HepG2 (cell line): Measurements from ENCODE around the gene CHRNG. TPM values are rescaled to one million over a fixed set of nuclear protein-coding genes. Genes with fewer than 3 reads are reported as not detected.

Source experiments
- ATAC-seq: fragments of 200-7000 bp; cut with Tn5 transposase; 3 replicates; pipeline ENCODE4 v1.9.1; 2020; ENCODE audit warnings: mild to moderate bottlenecking, moderate library complexity
- BruUV-seq: library from RNA; stranded (reverse); fragments of 400-500 nt; replicated peaks from 2 replicates; lab custom pipeline; 2021; lab: Mats Ljungman, UMichigan
- CTCF ChIA-PET: fragments of 300-600 bp; formaldehyde crosslinking; extraction: SDS; loops from one replicate; lab custom pipeline; 2021; ENCODE audit warnings: low total read pairs, inconsistent platforms, low intra/inter-chr PET ratio; lab: Yijun Ruan, JAX
- POLR2A ChIA-PET: fragments of 350-600 bp; sonication (Branson Sonifier 250); formaldehyde crosslinking; loops from one replicate; lab custom pipeline; 2020; ENCODE audit warnings: antibody characterized with exemption, inconsistent platforms; lab: Yijun Ruan, JAX
- DNase-seq: peaks from one replicate; pipeline ENCODE4 v3.0.0-alpha.2; 2015; ENCODE audit warnings: low spot score
- FAIRE-seq: peaks from 3 replicates; lab custom pipeline; 2011; peaks lifted over from hg19 to GRCh38; lab: Jason Lieb, UNC
- H2AFZ ChIP-seq: one replicate; pipeline ENCODE4 v1.6.1; 2011; ENCODE audit warnings: low read length, inconsistent platforms
- H3K27ac ChIP-seq: fragments of 300-600 bp; 3 replicates; pipeline ENCODE4 v1.8.0; 2011; ENCODE audit warnings: mixed run types, mild to moderate bottlenecking, mixed read lengths, low read length, inconsistent platforms; ENCODE audit not compliant: insufficient read depth; ENCODE audit errors: extremely low read length
- H3K27me3 ChIP-seq, 2 experiments: fragments of 200-600 bp in 1 of 2; 2 replicates in 1 of 2; 3 replicates in 1 of 2; pipeline versions ENCODE4 v1.6.0 to v1.8.0; 2011; ENCODE audit warnings: low read length in 2 of 2, mild to moderate bottlenecking in 2 of 2, moderate library complexity in 2 of 2, inconsistent platforms in 1 of 2; ENCODE audit not compliant: insufficient read depth in 2 of 2, control insufficient read depth in 1 of 2
- H3K36me3 ChIP-seq, 2 experiments: fragments of 200-600 bp in 1 of 2; replicated peaks in 1 of 2; 2 replicates in 1 of 2; 3 replicates in 1 of 2; pipeline versions ENCODE4 v1.5.1 to v1.8.0; 2011; ENCODE audit warnings: low read length in 2 of 2, inconsistent platforms in 1 of 2; ENCODE audit not compliant: insufficient read depth in 2 of 2, control insufficient read depth in 1 of 2
- H3K4me1 ChIP-seq: 2 replicates; pipeline ENCODE4 v1.5.1; 2012; ENCODE audit warnings: low read length, inconsistent platforms; ENCODE audit not compliant: insufficient read depth
- H3K4me2 ChIP-seq: 2 replicates; pipeline ENCODE4 v1.6.0; 2011; ENCODE audit warnings: low read depth, low read length, inconsistent platforms
- H3K4me3 ChIP-seq, 3 experiments: fragments of 200-600 bp in 1 of 3; sonication (generic), shearing (Covaris generic) in 1 of 3; replicated peaks in 1 of 3; 2 replicates each; pipeline ENCODE4 v1.5.1; 2011 to 2016; ENCODE audit warnings: low read length in 3 of 3, inconsistent platforms in 2 of 3, low read depth in 2 of 3, mild to moderate bottlenecking in 2 of 3, control low read depth in 1 of 3, mixed read lengths in 1 of 3; ENCODE audit not compliant: insufficient read depth in 1 of 3
- H3K79me2 ChIP-seq: one replicate; pipeline ENCODE4 v1.6.1; 2011; ENCODE audit warnings: low read length, inconsistent platforms; ENCODE audit not compliant: insufficient read depth
- H3K9ac ChIP-seq: 2 replicates; pipeline ENCODE4 v1.6.0; 2011; ENCODE audit warnings: mild to moderate bottlenecking, low read depth, low read length, inconsistent platforms; ENCODE audit not compliant: insufficient read depth
- H3K9me3 ChIP-seq: 2 replicates; pipeline ENCODE4 v1.5.1; 2012; ENCODE audit warnings: mild to moderate bottlenecking, low read length
- H4K20me1 ChIP-seq: 2 replicates; pipeline ENCODE4 v1.6.0; 2011; ENCODE audit warnings: inconsistent platforms, mild to moderate bottlenecking, low read length, moderate library complexity; ENCODE audit not compliant: insufficient read depth
- ARID2 ChIP-seq: sonication (generic); formaldehyde crosslinking; IDR thresholded peaks from 2 replicates; pipeline ENCODE4 v1.8.1; 2022; ENCODE audit warnings: mild to moderate bottlenecking, missing genetic modification reagents, borderline replicate concordance
- ATM ChIP-seq: fragments of 450-650 bp; IDR thresholded peaks from 2 replicates; pipeline ENCODE4 v1.7.1; 2017; ENCODE audit warnings: mild to moderate bottlenecking, borderline replicate concordance
- CHD4 ChIP-seq: fragments of 200-600 bp; sonication (generic); IDR thresholded peaks from 2 replicates; pipeline ENCODE4 v1.7.0; 2017; ENCODE audit warnings: mild to moderate bottlenecking, low read length, borderline replicate concordance
- NPAS2 ChIP-seq: sonication (generic); formaldehyde crosslinking; IDR thresholded peaks from 2 replicates; pipeline ENCODE4 v1.8.0; 2022; ENCODE audit warnings: mild to moderate bottlenecking, missing genetic modification reagents, borderline replicate concordance
- SSRP1 ChIP-seq: IDR thresholded peaks from 2 replicates; pipeline ENCODE4 v1.6.1; 2016; ENCODE audit warnings: control low read depth
- ZBTB8A ChIP-seq: sonication (generic); formaldehyde crosslinking; IDR thresholded peaks from 2 replicates; pipeline ENCODE4 v1.4.0; 2020; ENCODE audit warnings: mild to moderate bottlenecking, low read depth, missing genetic modification reagents, borderline replicate concordance
- ZSCAN12 ChIP-seq: sonication (generic); formaldehyde crosslinking; IDR thresholded peaks from 2 replicates; pipeline ENCODE4 v1.9.0; 2021; ENCODE audit warnings: mild to moderate bottlenecking, missing genetic modification reagents
- WGBS: methylation state at CpG from one replicate; pipeline ENCODE4 v1.1.6; 2017; ENCODE audit warnings: low lambda C conversion rate; 5-methylcytosine and 5-hydroxymethylcytosine counted together
- in situ Hi-C: cut with HindIII; loops from 2 replicates; pipeline ENCODE4 v1.10.0; 2017; ENCODE audit warnings: low pct_unique_long_range_greater_than_20kb; ENCODE audit not compliant: extremely low pct_ligation_motif_present
- intact Hi-C: fragments of 100-400 bp; cut with micrococcal nuclease; formaldehyde crosslinking; loops from one replicate; pipeline ENCODE4 v1.10.0; 2022; ENCODE audit not compliant: unreplicated experiment
- polyA plus RNA-seq, 8 experiments: library from polyadenylated mRNA; depleted of rRNA in 3 of 8; stranded (reverse) in 7 of 8; unstranded in 1 of 8; fragments of >200 nt; fragmentation: Illumina TruSeq in 4 of 8; extraction: Trizol in 4 of 8; gene quantifications; 2 replicates each; pipeline versions ENCODE4 v1.2.1 to v1.2.3, GENCODE V29; 2011 to 2016; ENCODE audit warnings: low read depth in 4 of 8, missing spikeins in 1 of 8, mixed read lengths in 1 of 8; ENCODE audit not compliant: insufficient read depth in 1 of 8
- total RNA-seq, 5 experiments: library from RNA; depleted of rRNA; stranded (reverse); fragments of >200 nt; fragmentation: Illumina TruSeq; extraction: Trizol; gene quantifications; 2 replicates each; pipeline ENCODE4 v1.2.3, GENCODE V29; 2016; ENCODE audit warnings: low read depth in 1 of 5
- TF ChIP-seq, protein P1 (sequence below): sonication (generic); formaldehyde crosslinking; IDR thresholded peaks from 2 replicates; pipeline ENCODE4 v1.9.0; 2021; ENCODE audit warnings: mild to moderate bottlenecking, missing genetic modification reagents

Gene CHRNG
- total and polyA plus RNA-seq, 2 of the 13 experiments (the other 11 are each of a cell fraction or from before 2014, with no cell fraction given), result not detected

DNA sequence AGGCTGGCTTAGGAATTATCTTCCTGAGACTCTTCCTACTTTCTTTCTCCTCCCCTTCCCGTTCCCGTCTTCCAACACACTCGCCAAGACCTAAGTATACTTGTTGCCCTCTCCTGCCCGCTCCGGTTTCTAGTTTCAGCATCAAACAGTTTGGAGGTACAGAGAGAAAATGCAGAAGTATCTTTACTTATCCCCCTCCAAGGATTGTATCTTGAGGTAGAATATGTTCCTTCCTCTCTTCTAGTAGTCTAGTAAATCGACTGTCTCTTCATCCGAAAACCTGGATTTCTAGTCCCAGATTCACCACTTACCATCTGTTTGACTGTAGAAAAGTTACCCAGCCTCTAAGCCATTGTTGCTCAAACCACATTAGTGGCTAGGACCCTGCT lies 11.8 kb downstream of the CHRNG start:
- H3K9me3 ChIP-seq, result peaks cover 9% of the 10 kb centered on the region; the same call in 1 of the 2 replicates
- peaks cover 62% of the 10 kb centered on the region for H3K4me1 ChIP-seq
- peak overlapping the region; percentile 85 for H3K4me2 ChIP-seq
- no peak for DNase-seq
- H3K27ac ChIP-seq, result peak overlapping the region; percentile 95
- intact Hi-C loops (loop anchor here (5.0 kb wide), 1 partner anchor 764 kb away; the partner anchor contains the start of gene COPS7B), in situ Hi-C loops (no loop called here)
- ATAC-seq, result no peak
- BruUV-seq, result no TSS peak
- CTCF ChIA-PET, result no interaction called here
- TF ChIP-seq, protein P1, sequence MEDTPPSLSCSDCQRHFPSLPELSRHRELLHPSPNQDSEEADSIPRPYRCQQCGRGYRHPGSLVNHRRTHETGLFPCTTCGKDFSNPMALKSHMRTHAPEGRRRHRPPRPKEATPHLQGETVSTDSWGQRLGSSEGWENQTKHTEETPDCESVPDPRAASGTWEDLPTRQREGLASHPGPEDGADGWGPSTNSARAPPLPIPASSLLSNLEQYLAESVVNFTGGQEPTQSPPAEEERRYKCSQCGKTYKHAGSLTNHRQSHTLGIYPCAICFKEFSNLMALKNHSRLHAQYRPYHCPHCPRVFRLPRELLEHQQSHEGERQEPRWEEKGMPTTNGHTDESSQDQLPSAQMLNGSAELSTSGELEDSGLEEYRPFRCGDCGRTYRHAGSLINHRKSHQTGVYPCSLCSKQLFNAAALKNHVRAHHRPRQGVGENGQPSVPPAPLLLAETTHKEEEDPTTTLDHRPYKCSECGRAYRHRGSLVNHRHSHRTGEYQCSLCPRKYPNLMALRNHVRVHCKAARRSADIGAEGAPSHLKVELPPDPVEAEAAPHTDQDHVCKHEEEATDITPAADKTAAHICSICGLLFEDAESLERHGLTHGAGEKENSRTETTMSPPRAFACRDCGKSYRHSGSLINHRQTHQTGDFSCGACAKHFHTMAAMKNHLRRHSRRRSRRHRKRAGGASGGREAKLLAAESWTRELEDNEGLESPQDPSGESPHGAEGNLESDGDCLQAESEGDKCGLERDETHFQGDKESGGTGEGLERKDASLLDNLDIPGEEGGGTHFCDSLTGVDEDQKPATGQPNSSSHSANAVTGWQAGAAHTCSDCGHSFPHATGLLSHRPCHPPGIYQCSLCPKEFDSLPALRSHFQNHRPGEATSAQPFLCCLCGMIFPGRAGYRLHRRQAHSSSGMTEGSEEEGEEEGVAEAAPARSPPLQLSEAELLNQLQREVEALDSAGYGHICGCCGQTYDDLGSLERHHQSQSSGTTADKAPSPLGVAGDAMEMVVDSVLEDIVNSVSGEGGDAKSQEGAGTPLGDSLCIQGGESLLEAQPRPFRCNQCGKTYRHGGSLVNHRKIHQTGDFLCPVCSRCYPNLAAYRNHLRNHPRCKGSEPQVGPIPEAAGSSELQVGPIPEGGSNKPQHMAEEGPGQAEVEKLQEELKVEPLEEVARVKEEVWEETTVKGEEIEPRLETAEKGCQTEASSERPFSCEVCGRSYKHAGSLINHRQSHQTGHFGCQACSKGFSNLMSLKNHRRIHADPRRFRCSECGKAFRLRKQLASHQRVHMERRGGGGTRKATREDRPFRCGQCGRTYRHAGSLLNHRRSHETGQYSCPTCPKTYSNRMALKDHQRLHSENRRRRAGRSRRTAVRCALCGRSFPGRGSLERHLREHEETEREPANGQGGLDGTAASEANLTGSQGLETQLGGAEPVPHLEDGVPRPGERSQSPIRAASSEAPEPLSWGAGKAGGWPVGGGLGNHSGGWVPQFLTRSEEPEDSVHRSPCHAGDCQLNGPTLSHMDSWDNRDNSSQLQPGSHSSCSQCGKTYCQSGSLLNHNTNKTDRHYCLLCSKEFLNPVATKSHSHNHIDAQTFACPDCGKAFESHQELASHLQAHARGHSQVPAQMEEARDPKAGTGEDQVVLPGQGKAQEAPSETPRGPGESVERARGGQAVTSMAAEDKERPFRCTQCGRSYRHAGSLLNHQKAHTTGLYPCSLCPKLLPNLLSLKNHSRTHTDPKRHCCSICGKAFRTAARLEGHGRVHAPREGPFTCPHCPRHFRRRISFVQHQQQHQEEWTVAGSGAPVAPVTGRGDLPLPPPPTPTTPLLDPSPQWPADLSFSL (CRISPR knock-in tag), result no peak; the same call in 1 of the 2 replicates
- TF ChIP-seq ZSCAN12 (no peak), ARID2 (CRISPR knock-in tag) (no peak), NPAS2 (CRISPR knock-in tag) (0 out of 2 replicates have a peak, but pooled peaks have one; percentile 72), SSRP1 (CRISPR knock-in tag) (peak; percentile 2; the same call in 1 of the 2 replicates), CHD4 (peak; percentile 51; the same call in 1 of the 2 replicates), ZBTB8A (CRISPR knock-in tag) (no peak), ATM (no peak)
- POLR2A ChIA-PET, result interaction anchor here (0.6 to 1.5 kb wide), 11 partner anchors 9 to 770 kb away, joined by 3 to 11 read pairs (median 4); partner anchors contain the start of genes CHRND, GIGYF2 and PDE6D
- peak overlapping the region; percentile 73 to 85 (median 85) for H3K4me3 ChIP-seq
- FAIRE-seq, result no peak
- H3K9ac ChIP-seq, result peak overlapping the region; percentile 94
- H3K79me2 ChIP-seq, result peaks cover 66% of the 10 kb centered on the region
- H3K36me3 ChIP-seq, result peaks cover 7 to 22% of the 10 kb centered on the region in 2 experiments; a peak in 4 of 5 replicates
- no peak overlapping the region for H2AFZ ChIP-seq
- 13% methylated on average over 7 of the region's 7 CpGs for WGBS
- no peaks in the 10 kb centered on the region; a peak in 1 of 5 replicates for H3K27me3 ChIP-seq
- no peaks in the 10 kb centered on the region for H4K20me1 ChIP-seq
